HEK293 (cell line): ENCODE results near the gene RACGAP1.

ENCODE experiments used
- CTCF ChIA-PET: fragments of 350-600 bp; formaldehyde crosslinking; extraction: SDS; loops from one replicate; lab custom pipeline; 2021; ENCODE audit warnings: antibody characterized with exemption; lab: Yijun Ruan, JAX
- POLR2A ChIA-PET: fragments of 300-600 bp; formaldehyde crosslinking; extraction: SDS; loops from one replicate; lab custom pipeline; 2020; ENCODE audit warnings: antibody characterized with exemption, inconsistent platforms; lab: Yijun Ruan, JAX
- H3K27ac ChIP-seq: fragments of 200-500 bp; sonication (Bioruptor generic); 2 replicates; pipeline ENCODE4 v1.5.1; 2014; ENCODE audit warnings: low read depth, low read length, control low read depth, inconsistent platforms; ENCODE audit errors: extremely low read depth
- H3K36me3 ChIP-seq, 2 experiments: fragments of 200-500 bp in 1 of 2; sonication (Bioruptor generic) in 1 of 2; 1 replicate in 1 of 2; 2 replicates in 1 of 2; pipeline ENCODE4 v1.5.1; 2014 to 2017; ENCODE audit warnings: inconsistent platforms in 2 of 2, low read length in 2 of 2; ENCODE audit not compliant: control insufficient read depth in 2 of 2, insufficient read depth in 1 of 2
- H3K4me1 ChIP-seq: fragments of 200-500 bp; sonication (Bioruptor generic); 2 replicates; pipeline ENCODE4 v1.5.1; 2014; ENCODE audit warnings: mild to moderate bottlenecking, low read length, inconsistent platforms; ENCODE audit not compliant: control insufficient read depth, insufficient read depth
- H3K4me3 ChIP-seq: 2 replicates; pipeline ENCODE4 v1.5.1; 2011; ENCODE audit warnings: low read depth, mild to moderate bottlenecking, control low read depth, low read length, moderate library complexity
- H3K9me3 ChIP-seq: fragments of 200-500 bp; sonication (Bioruptor generic); 2 replicates; pipeline ENCODE4 v1.5.1; 2014; ENCODE audit warnings: low read depth, low read length, inconsistent platforms; ENCODE audit not compliant: control insufficient read depth, insufficient read depth
- FEZF1 ChIP-seq: fragments of 450-650 bp; formaldehyde crosslinking; IDR thresholded peaks from 2 replicates; pipeline ENCODE4 v1.5.1; 2016; ENCODE audit warnings: missing biosample characterization, missing genetic modification characterization
- INSM2 ChIP-seq: fragments of 450-650 bp; formaldehyde crosslinking; IDR thresholded peaks from 2 replicates; pipeline ENCODE4 v1.5.1; 2016; ENCODE audit warnings: missing biosample characterization, missing genetic modification characterization
- MZF1 ChIP-seq: fragments of 450-650 bp; formaldehyde crosslinking; IDR thresholded peaks from 2 replicates; pipeline ENCODE4 v1.5.1; 2017; ENCODE audit warnings: missing biosample characterization, missing genetic modification characterization, borderline replicate concordance
- PRDM6 ChIP-seq: fragments of 450-650 bp; formaldehyde crosslinking; IDR thresholded peaks from 2 replicates; pipeline ENCODE4 v1.5.1; 2017; ENCODE audit warnings: missing biosample characterization, missing genetic modification characterization
- SCRT1 ChIP-seq: fragments of 450-650 bp; formaldehyde crosslinking; IDR thresholded peaks from 2 replicates; pipeline ENCODE4 v1.5.1; 2016; ENCODE audit warnings: missing biosample characterization, missing genetic modification characterization, borderline replicate concordance
- SETDB1 ChIP-seq: IDR thresholded peaks from one replicate; pipeline ENCODE4 v1.6.1; 2017; ENCODE audit warnings: mild to moderate bottlenecking, low read length, moderate library complexity, mixed read lengths; ENCODE audit not compliant: insufficient read length
- SP3 ChIP-seq: fragments of 450-650 bp; formaldehyde crosslinking; IDR thresholded peaks from 2 replicates; pipeline ENCODE4 v1.5.1; 2016; ENCODE audit warnings: missing biosample characterization, missing genetic modification characterization
- ZNF10 ChIP-seq: fragments of 450-650 bp; formaldehyde crosslinking; IDR thresholded peaks from 2 replicates; pipeline ENCODE4 v1.5.1; 2017; ENCODE audit warnings: missing biosample characterization, missing genetic modification characterization
- ZNF174 ChIP-seq: fragments of 450-650 bp; formaldehyde crosslinking; IDR thresholded peaks from 2 replicates; pipeline ENCODE4 v1.5.0; 2017; ENCODE audit warnings: missing biosample characterization, mild to moderate bottlenecking, missing genetic modification characterization
- ZNF239 ChIP-seq: fragments of 450-650 bp; formaldehyde crosslinking; IDR thresholded peaks from 2 replicates; pipeline ENCODE4 v1.5.1; 2016; ENCODE audit warnings: missing biosample characterization, missing genetic modification characterization
- ZNF423 ChIP-seq: fragments of 450-650 bp; formaldehyde crosslinking; IDR thresholded peaks from 2 replicates; pipeline ENCODE4 v1.5.1; 2016; ENCODE audit warnings: missing biosample characterization, missing genetic modification characterization
- ZNF433 ChIP-seq: fragments of 450-650 bp; formaldehyde crosslinking; IDR thresholded peaks from 2 replicates; pipeline ENCODE4 v1.5.1; 2016; ENCODE audit warnings: missing biosample characterization, missing genetic modification characterization, low read depth
- ZNF530 ChIP-seq: fragments of 450-650 bp; formaldehyde crosslinking; IDR thresholded peaks from 2 replicates; pipeline ENCODE4 v1.5.1; 2016; ENCODE audit warnings: low read depth, missing biosample characterization, missing genetic modification characterization
- ZNF544 ChIP-seq: fragments of 450-650 bp; formaldehyde crosslinking; IDR thresholded peaks from 2 replicates; pipeline ENCODE4 v1.5.0; 2017; ENCODE audit warnings: missing biosample characterization, missing genetic modification characterization
- ZNF560 ChIP-seq: fragments of 450-650 bp; formaldehyde crosslinking; IDR thresholded peaks from 2 replicates; pipeline ENCODE4 v1.5.1; 2017; ENCODE audit warnings: missing biosample characterization, missing genetic modification characterization, borderline replicate concordance
- ZNF660 ChIP-seq: fragments of 450-650 bp; IDR thresholded peaks from 2 replicates; pipeline ENCODE4 v1.5.1; 2018; ENCODE audit warnings: missing biosample characterization, mild to moderate bottlenecking, missing genetic modification characterization
- ZNF670 ChIP-seq: fragments of 450-650 bp; formaldehyde crosslinking; IDR thresholded peaks from 2 replicates; pipeline ENCODE4 v1.5.1; 2016; ENCODE audit warnings: missing biosample characterization, missing genetic modification characterization, low read depth
- ZNF747 ChIP-seq: fragments of 450-650 bp; formaldehyde crosslinking; IDR thresholded peaks from 2 replicates; pipeline ENCODE4 v1.5.1; 2016; ENCODE audit warnings: missing biosample characterization, missing genetic modification characterization
- ZNF785 ChIP-seq: fragments of 450-650 bp; formaldehyde crosslinking; IDR thresholded peaks from 2 replicates; pipeline ENCODE4 v1.5.1; 2016; ENCODE audit warnings: missing biosample characterization, missing genetic modification characterization
- TF ChIP-seq, protein P1 (sequence below): fragments of 450-650 bp; formaldehyde crosslinking; IDR thresholded peaks from 2 replicates; pipeline ENCODE4 v1.5.1; 2016; ENCODE audit warnings: missing biosample characterization, missing genetic modification characterization
- TF ChIP-seq, protein P2 (sequence below): fragments of 450-650 bp; formaldehyde crosslinking; IDR thresholded peaks from 2 replicates; pipeline ENCODE4 v1.5.1; 2016; ENCODE audit warnings: missing biosample characterization, missing genetic modification characterization
- TF ChIP-seq, protein P3 (sequence below): fragments of 450-650 bp; formaldehyde crosslinking; IDR thresholded peaks from 2 replicates; pipeline ENCODE4 v1.5.1; 2016; ENCODE audit warnings: missing biosample characterization, missing genetic modification characterization
- TF ChIP-seq, protein P4 (sequence below): fragments of 450-650 bp; formaldehyde crosslinking; IDR thresholded peaks from 2 replicates; pipeline ENCODE4 v1.5.1; 2016; ENCODE audit warnings: missing biosample characterization, missing genetic modification characterization, borderline replicate concordance

RACGAP1 gene

GRCh38 chr12:50070314-50071060 is 45.2 kb upstream of the RACGAP1 start (continued):
- no peak for TF ChIP-seq ZNF239 (tag by site-specific recombination)
- TF ChIP-seq ZNF530 (tag by site-specific recombination) = no peak
- no peak for TF ChIP-seq ZNF670
- TF ChIP-seq, protein P1, sequence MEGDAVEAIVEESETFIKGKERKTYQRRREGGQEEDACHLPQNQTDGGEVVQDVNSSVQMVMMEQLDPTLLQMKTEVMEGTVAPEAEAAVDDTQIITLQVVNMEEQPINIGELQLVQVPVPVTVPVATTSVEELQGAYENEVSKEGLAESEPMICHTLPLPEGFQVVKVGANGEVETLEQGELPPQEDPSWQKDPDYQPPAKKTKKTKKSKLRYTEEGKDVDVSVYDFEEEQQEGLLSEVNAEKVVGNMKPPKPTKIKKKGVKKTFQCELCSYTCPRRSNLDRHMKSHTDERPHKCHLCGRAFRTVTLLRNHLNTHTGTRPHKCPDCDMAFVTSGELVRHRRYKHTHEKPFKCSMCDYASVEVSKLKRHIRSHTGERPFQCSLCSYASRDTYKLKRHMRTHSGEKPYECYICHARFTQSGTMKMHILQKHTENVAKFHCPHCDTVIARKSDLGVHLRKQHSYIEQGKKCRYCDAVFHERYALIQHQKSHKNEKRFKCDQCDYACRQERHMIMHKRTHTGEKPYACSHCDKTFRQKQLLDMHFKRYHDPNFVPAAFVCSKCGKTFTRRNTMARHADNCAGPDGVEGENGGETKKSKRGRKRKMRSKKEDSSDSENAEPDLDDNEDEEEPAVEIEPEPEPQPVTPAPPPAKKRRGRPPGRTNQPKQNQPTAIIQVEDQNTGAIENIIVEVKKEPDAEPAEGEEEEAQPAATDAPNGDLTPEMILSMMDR (tag by site-specific recombination) = peak; percentile 84
- TF ChIP-seq ZNF560 (tag by site-specific recombination) = no peak
- TF ChIP-seq SCRT1 (tag by site-specific recombination) = no peak
- peak; percentile 98 for TF ChIP-seq ZNF660
- TF ChIP-seq, protein P2, sequence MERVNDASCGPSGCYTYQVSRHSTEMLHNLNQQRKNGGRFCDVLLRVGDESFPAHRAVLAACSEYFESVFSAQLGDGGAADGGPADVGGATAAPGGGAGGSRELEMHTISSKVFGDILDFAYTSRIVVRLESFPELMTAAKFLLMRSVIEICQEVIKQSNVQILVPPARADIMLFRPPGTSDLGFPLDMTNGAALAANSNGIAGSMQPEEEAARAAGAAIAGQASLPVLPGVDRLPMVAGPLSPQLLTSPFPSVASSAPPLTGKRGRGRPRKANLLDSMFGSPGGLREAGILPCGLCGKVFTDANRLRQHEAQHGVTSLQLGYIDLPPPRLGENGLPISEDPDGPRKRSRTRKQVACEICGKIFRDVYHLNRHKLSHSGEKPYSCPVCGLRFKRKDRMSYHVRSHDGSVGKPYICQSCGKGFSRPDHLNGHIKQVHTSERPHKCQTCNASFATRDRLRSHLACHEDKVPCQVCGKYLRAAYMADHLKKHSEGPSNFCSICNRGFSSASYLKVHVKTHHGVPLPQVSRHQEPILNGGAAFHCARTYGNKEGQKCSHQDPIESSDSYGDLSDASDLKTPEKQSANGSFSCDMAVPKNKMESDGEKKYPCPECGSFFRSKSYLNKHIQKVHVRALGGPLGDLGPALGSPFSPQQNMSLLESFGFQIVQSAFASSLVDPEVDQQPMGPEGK (tag by site-specific recombination) = 0 out of 2 replicates have a peak, but pooled peaks have one; percentile 12
- TF ChIP-seq SP3 (tag by site-specific recombination) = no peak
- TF ChIP-seq ZNF747 = no peak
- no peak for TF ChIP-seq ZNF174 (tag by site-specific recombination)
- TF ChIP-seq, protein P3, sequence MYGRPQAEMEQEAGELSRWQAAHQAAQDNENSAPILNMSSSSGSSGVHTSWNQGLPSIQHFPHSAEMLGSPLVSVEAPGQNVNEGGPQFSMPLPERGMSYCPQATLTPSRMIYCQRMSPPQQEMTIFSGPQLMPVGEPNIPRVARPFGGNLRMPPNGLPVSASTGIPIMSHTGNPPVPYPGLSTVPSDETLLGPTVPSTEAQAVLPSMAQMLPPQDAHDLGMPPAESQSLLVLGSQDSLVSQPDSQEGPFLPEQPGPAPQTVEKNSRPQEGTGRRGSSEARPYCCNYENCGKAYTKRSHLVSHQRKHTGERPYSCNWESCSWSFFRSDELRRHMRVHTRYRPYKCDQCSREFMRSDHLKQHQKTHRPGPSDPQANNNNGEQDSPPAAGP (tag by site-specific recombination) = peak; percentile 53; the same call in 1 of the 2 replicates
- TF ChIP-seq, all 188 proteins: peak for 20

- Histone ChIP-seq H3K9me3 (no peaks in the 10 kb centered on the region), H3K4me1 (no peaks in the 10 kb centered on the region), H3K4me3 (no peak overlapping the region), H3K36me3 (peaks cover 0 to 18% of the 10 kb centered on the region in 2 experiments; a peak in 1 of 3 replicates), H3K27ac (no peak overlapping the region)
- POLR2A ChIA-PET = interaction anchor here (1.4 kb wide), 1 partner anchor 102 kb away, joined by 5 read pairs; no protein-coding TSS in a partner anchor
- TF ChIP-seq SETDB1 (peak; percentile 13), ZNF544 (no peak)
- CTCF ChIA-PET = interaction anchor here (0.6 to 7.9 kb wide), 32 partner anchors 9 to 555 kb away, joined by 3 to 145 read pairs (median 4); partner anchors contain the start of genes RACGAP1 and SMARCD1
Observed at GRCh38 chr12:50069539-50069938, 44.2 kb upstream of the RACGAP1 start.

DNA sequence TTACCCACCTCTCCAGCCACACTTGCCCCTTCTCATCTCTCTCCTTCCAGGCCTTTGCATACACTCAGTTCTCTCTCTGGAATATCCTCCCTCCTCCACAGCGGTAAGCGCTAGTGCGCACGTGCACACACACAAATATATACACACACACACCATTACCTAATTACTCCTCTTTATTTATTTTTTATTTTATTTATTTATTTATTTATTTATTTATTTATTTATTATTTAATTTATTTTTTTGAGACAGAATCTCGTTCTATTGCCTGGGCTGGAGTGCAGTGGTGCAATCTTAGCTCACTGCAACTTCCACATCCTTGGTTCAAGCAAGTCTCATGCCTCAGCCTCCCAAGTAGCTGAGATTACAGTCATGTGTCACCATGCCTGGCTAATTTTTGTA is 43.8 kb upstream of the RACGAP1 start:
- H3K9me3 ChIP-seq = no peaks in the 10 kb centered on the region
- ChIA-PET CTCF (interaction anchor here (0.6 to 7.9 kb wide), 26 partner anchors 9 to 795 kb away, joined by 3 to 145 read pairs (median 5); partner anchors contain the start of genes RACGAP1 and SMARCD1), POLR2A (no interaction called here)
- peaks cover 0 to 18% of the 10 kb centered on the region in 2 experiments; a peak in 1 of 3 replicates for H3K36me3 ChIP-seq
- H3K4me1 ChIP-seq = no peaks in the 10 kb centered on the region
- no peak overlapping the region for H3K4me3 ChIP-seq
- H3K27ac ChIP-seq = no peak overlapping the region
- TF ChIP-seq ZNF433 (tag by site-specific recombination) = no peak
- no peak for TF ChIP-seq ZNF785 (tag by site-specific recombination)
- no peak for TF ChIP-seq MZF1
- no peak for TF ChIP-seq FEZF1
- TF ChIP-seq ZNF670 = no peak
- TF ChIP-seq ZNF423 (tag by site-specific recombination) = no peak
- TF ChIP-seq, protein P4, sequence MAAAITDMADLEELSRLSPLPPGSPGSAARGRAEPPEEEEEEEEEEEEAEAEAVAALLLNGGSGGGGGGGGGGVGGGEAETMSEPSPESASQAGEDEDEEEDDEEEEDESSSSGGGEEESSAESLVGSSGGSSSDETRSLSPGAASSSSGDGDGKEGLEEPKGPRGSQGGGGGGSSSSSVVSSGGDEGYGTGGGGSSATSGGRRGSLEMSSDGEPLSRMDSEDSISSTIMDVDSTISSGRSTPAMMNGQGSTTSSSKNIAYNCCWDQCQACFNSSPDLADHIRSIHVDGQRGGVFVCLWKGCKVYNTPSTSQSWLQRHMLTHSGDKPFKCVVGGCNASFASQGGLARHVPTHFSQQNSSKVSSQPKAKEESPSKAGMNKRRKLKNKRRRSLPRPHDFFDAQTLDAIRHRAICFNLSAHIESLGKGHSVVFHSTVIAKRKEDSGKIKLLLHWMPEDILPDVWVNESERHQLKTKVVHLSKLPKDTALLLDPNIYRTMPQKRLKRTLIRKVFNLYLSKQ (tag by site-specific recombination) = no peak
- no peak for TF ChIP-seq INSM2 (tag by site-specific recombination)
- no peak for TF ChIP-seq ZNF10 (tag by site-specific recombination)
- TF ChIP-seq PRDM6 (tag by site-specific recombination) = no peak
